Measurements from ENCODE around the gene WDR91. TPM values are rescaled to one million over a fixed set of nuclear protein-coding genes. Genes with fewer than 3 reads are reported as not detected.

The WDR91 gene
- total and polyA plus RNA-seq, 4 donors, result 5.8 to 19.0 (median 9.2) TPM

DNA sequence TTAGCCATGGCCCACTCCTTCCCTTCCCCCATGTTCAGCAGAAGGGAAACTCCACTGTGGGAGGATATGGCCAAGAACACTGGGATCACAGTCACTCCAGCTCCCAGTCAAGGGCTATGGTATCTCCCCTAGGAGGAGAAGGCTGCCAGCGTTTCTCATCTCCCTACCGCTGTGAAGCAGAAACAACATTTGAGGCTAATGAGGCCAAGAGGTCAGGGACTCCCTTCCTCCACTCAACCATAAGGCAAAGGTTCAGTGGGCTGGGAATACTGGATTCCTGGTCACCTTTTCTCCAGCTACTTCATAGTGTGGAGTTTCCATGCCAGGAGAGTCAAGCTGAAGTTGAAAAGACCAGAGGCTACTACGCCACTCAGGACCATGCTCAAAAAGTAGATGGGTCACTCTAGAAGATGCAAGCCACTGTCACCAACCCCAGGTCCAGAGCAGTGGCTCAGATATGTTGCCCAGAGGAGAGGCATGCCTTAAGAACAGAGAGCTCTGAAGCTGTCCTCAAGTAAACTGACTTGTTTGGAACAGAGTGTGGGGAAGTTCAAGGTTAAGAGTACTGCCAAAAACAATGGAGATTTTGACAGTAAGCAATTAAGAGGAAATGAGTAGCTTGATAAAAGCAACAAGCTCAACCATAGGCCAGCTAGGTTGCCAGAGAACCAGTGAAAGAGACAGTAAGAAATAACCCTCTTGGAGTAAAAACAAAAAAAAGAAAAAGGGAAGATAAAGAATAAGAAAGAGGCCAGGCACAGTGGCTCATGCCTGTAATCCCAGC lies 67.2 kb downstream of the WDR91 start:
- WGBS, result 81% methylated on average over 3 of the region's 3 CpGs
- no peak overlapping the region for H3K4me3 ChIP-seq (ENCODE audit: low read depth in 1 of 3, low read length in 3 of 3)
- H3K9ac ChIP-seq (ENCODE audit: low read depth in 1 of 2, low read length in 2 of 2), result no peak overlapping the region
- no peaks in the 10 kb centered on the region for H3K27me3 ChIP-seq (ENCODE audit: control insufficient read depth in 4 of 4, insufficient read depth in 4 of 4, low read length in 3 of 4)
- no peak for DNase-seq (ENCODE audit: low spot score)
- H3K9me3 ChIP-seq (ENCODE audit: control insufficient read depth in 4 of 4, low read length in 3 of 4), result no peaks in the 10 kb centered on the region
- no peaks in the 10 kb centered on the region for H3K36me3 ChIP-seq (ENCODE audit: control insufficient read depth in 4 of 4, insufficient read depth in 3 of 4, low read depth in 1 of 4, low read length in 3 of 4)
- H3K27ac ChIP-seq (ENCODE audit: low read depth in 1 of 2, low read length in 2 of 2), result peak overlapping the region; percentile 15 to 43
- peaks cover 0 to 23% (median 11%) of the 10 kb centered on the region in 4 donors for H3K4me1 ChIP-seq (ENCODE audit: control insufficient read depth in 4 of 4, insufficient read depth in 4 of 4, low read length in 3 of 4)
- peak; percentile 49 to 57 for TF ChIP-seq RXRA (IDR thresholded peaks at IDR 0.05)
- no peak for TF ChIP-seq HNF4A (conservative IDR thresholded peaks at IDR 0.05)
- peak in 1 of 2 donors; percentile 16 for TF ChIP-seq RAD21 (IDR thresholded peaks at IDR 0.05)
- peak; percentile 34 for TF ChIP-seq SP1 (IDR thresholded peaks at IDR 0.05)
- TF ChIP-seq, protein P1, sequence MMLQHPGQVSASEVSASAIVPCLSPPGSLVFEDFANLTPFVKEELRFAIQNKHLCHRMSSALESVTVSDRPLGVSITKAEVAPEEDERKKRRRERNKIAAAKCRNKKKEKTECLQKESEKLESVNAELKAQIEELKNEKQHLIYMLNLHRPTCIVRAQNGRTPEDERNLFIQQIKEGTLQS (IDR thresholded peaks at IDR 0.05), result no peak
- peak; percentile 80 for TF ChIP-seq NR2F2 (IDR thresholded peaks at IDR 0.05)

Small RNA genes lying within 50 kb of the gene (small RNA-seq; reads per million reads assigned to genes)
- gene MIR6509, result not detected

Other genes starting within 250 kb of the WDR91 start
- gene AGBL3, start 225.0 kb downstream of the WDR91 start, total RNA-seq, result 1 to 10 TPM; 1.7 to 2.0 TPM
- 1 to 10 TPM in 1 of 2 donors, under 1 TPM in 1; 0.67 to 3.1 TPM for gene AGBL3, start 225.0 kb downstream of the WDR91 start, polyA plus RNA-seq
- gene TMEM140, start 63.5 kb downstream of the WDR91 start, total RNA-seq, result 10 to 100 TPM; 22.3 to 34.3 TPM
- gene TMEM140, start 63.5 kb downstream of the WDR91 start, polyA plus RNA-seq, result 10 to 100 TPM; 22.6 to 29.3 TPM
- gene CYREN, start 40.8 kb downstream of the WDR91 start, total RNA-seq, result 10 to 100 TPM; 18.1 to 20.3 TPM
- 10 to 100 TPM; 13.2 to 14.0 TPM for gene CYREN, start 40.8 kb downstream of the WDR91 start, polyA plus RNA-seq
- under 1 TPM in 1 of 2 donors, not detected in 1; 0.14 TPM for gene STRA8, start 22.3 kb upstream of the WDR91 start, total RNA-seq
- not detected for gene STRA8, start 22.3 kb upstream of the WDR91 start, polyA plus RNA-seq

Data from liver (tissue), 10 donors.